ENCODE measurements around the gene IGLON5. TPM values are rescaled to one million over a fixed set of nuclear protein-coding genes. Genes with fewer than 3 reads are reported as not detected.

The IGLON5 gene
- total RNA-seq, 2 donors from 2014 or later: 12.6 TPM; not detected in 1

DNA sequence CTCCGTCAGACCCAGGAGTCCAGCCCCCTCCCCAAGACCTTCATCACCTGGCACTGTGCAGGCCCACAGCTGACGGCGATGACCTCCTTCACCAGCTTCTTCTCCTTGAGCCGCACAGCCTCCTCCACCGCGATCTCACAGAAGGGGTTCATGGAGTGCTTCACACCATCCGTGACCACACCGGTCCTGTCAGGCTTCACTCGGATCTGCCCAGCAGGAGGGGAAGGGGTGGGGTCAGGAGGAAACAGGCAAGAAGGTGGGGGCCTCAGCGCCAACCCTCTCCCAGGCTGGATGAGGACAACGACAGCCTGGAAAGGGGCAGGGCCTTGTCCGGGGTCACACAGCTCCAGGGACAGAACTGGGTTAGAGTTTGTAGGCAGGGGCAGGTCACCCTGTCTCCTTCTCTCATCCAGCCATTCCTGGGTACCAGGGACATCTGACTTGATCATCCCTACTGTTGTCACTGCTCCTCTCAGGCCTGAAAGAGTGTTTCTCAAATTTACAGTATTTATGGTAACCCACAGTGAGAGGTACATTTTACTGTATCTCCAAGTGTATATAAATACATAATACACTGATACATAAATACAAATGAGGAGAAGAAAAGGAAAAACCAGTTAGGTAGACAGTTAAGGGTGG, 42.8 kb downstream of the IGLON5 start:
- Histone ChIP-seq H3K4me3 (no peak overlapping the region), H3K27me3 (replicated peaks; ENCODE audit: insufficient read depth) (no peaks in the 10 kb centered on the region), H3K27ac (no peak overlapping the region), H3K36me3 (no peaks in the 10 kb centered on the region), H3K9me3 (no peaks in the 10 kb centered on the region), H3K4me1 (replicated peaks) (peaks cover 4% of the 10 kb centered on the region)
- intact Hi-C loops (cut with DNase I): no loop called here
- DNase-seq (ENCODE audit: low spot score): no peak
- WGBS: 41% methylated on average over 12 of the region's 12 CpGs
- TF ChIP-seq POLR2AphosphoS5 (IDR thresholded peaks at IDR 0.05): no peak
- TF ChIP-seq POLR2A (IDR thresholded peaks at IDR 0.05): no peak
- TF ChIP-seq CTCF (IDR thresholded peaks at IDR 0.05): no peak

- H3K27ac ChIP-seq: no peak overlapping the region
- DNase-seq (ENCODE audit: low spot score): no peak
- 28% methylated on average over 8 of the region's 8 CpGs for WGBS
- intact Hi-C loops (cut with DNase I): no loop called here
- no peaks in the 10 kb centered on the region for H3K9me3 ChIP-seq
- no peaks in the 10 kb centered on the region for H3K27me3 ChIP-seq (replicated peaks; ENCODE audit: insufficient read depth)
- H3K4me1 ChIP-seq (replicated peaks): peaks cover 4% of the 10 kb centered on the region
- no peak overlapping the region for H3K4me3 ChIP-seq
- H3K36me3 ChIP-seq: no peaks in the 10 kb centered on the region
- TF ChIP-seq CTCF (IDR thresholded peaks at IDR 0.05): no peak
- TF ChIP-seq POLR2AphosphoS5 (IDR thresholded peaks at IDR 0.05): peak; percentile 4
- TF ChIP-seq POLR2A (IDR thresholded peaks at IDR 0.05): no peak
These were observed 43.3 kb downstream of the IGLON5 start for GRCh38 chr19:51354742-51355148.

GRCh38 chr19:51356159-51356801, 44.8 kb downstream of the IGLON5 start:
- H3K9me3 ChIP-seq: no peaks in the 10 kb centered on the region
- H3K27me3 ChIP-seq (replicated peaks; ENCODE audit: insufficient read depth): no peaks in the 10 kb centered on the region
- DNase-seq (ENCODE audit: low spot score): no peak
- intact Hi-C loops (cut with DNase I): no loop called here
- H3K27ac ChIP-seq: no peak overlapping the region
- no peak for TF ChIP-seq POLR2AphosphoS5 (IDR thresholded peaks at IDR 0.05)
- TF ChIP-seq CTCF (IDR thresholded peaks at IDR 0.05): no peak
- no peak for TF ChIP-seq POLR2A (IDR thresholded peaks at IDR 0.05)
- H3K36me3 ChIP-seq: no peaks in the 10 kb centered on the region
- no peak overlapping the region for H3K4me3 ChIP-seq
- WGBS: 95% methylated on average over 10 of the region's 10 CpGs
- H3K4me1 ChIP-seq (replicated peaks): peaks cover 4% of the 10 kb centered on the region

GRCh38 chr19:51357952-51358351, 46.5 kb downstream of the IGLON5 start:
- intact Hi-C loops (cut with DNase I): no loop called here
- no peak overlapping the region for H3K27ac ChIP-seq
- no peaks in the 10 kb centered on the region for H3K9me3 ChIP-seq
- H3K27me3 ChIP-seq (replicated peaks; ENCODE audit: insufficient read depth): no peaks in the 10 kb centered on the region
- no peak for DNase-seq (ENCODE audit: low spot score)
- H3K4me3 ChIP-seq: no peak overlapping the region
- peaks cover 4% of the 10 kb centered on the region for H3K4me1 ChIP-seq (replicated peaks)
- 83% methylated on average over 7 of the region's 7 CpGs for WGBS
- TF ChIP-seq CTCF (IDR thresholded peaks at IDR 0.05) (no peak), POLR2A (IDR thresholded peaks at IDR 0.05) (no peak), POLR2AphosphoS5 (IDR thresholded peaks at IDR 0.05) (no peak)
- no peaks in the 10 kb centered on the region for H3K36me3 ChIP-seq

GRCh38 chr19:51359294-51359693, 47.9 kb downstream of the IGLON5 start:
- intact Hi-C loops (cut with DNase I): no loop called here
- Histone ChIP-seq H3K27ac (no peak overlapping the region), H3K4me3 (no peak overlapping the region), H3K27me3 (replicated peaks; ENCODE audit: insufficient read depth) (no peaks in the 10 kb centered on the region), H3K9me3 (no peaks in the 10 kb centered on the region), H3K36me3 (no peaks in the 10 kb centered on the region), H3K4me1 (replicated peaks) (peaks cover under 1% of the 10 kb centered on the region)
- DNase-seq (ENCODE audit: low spot score): no peak
- 89% methylated on average over 4 of the region's 4 CpGs for WGBS
- TF ChIP-seq CTCF (IDR thresholded peaks at IDR 0.05): no peak
- no peak for TF ChIP-seq POLR2A (IDR thresholded peaks at IDR 0.05)
- TF ChIP-seq POLR2AphosphoS5 (IDR thresholded peaks at IDR 0.05): no peak

Data from prostate gland (tissue), 2 donors.